Hepatocyte (in vitro differentiated cells): ENCODE data around the gene DDAH2.

ENCODE experiments used
- EZH2 ChIP-seq: fragments of 200-600 bp; sonication (generic); IDR thresholded peaks from 2 replicates; pipeline ENCODE4 v1.6.1; 2016; ENCODE audit warnings: antibody characterized with exemption, mild to moderate bottlenecking, borderline replicate concordance
- TF ChIP-seq, protein P1 (sequence below): fragments of 200-600 bp; sonication (generic); IDR thresholded peaks from 2 replicates; pipeline ENCODE4 v1.5.1; 2016; ENCODE audit warnings: antibody characterized with exemption, mild to moderate bottlenecking; ENCODE audit not compliant: poor library complexity

DNA sequence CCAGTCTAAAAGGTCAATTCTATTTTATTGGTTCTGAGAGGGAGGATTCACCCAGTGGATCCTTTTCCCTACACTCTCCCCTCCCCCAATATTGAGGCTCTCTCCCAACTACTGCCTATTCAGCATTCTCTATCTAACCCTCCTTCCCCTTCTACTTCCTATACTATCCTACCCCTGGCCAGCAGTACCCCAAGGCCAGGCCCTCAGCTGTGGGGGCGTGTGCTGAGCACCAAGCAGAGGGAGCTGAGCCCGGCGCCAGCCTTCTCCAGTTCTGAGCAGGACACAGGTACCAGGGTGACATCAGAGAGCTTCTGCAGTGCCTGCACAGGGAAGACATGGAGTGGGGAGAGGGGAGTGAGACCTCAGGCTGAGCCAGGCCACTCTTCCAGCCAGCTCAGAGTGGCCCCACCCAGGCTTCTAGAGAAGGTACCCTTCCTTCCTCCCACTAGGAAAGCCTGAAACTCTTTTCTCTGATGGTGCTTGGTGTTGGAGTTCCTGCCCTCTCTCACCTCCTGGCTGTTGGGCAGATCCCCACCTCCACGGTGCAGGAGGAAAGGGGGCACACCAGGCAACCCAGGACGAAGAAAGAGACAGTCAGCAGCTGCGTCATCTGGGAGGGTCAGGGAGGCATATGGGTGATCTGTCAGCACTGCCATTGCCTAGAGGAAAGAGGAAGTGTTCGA, 1.9 kb downstream of the DDAH2 start:
- TF ChIP-seq, protein P1, sequence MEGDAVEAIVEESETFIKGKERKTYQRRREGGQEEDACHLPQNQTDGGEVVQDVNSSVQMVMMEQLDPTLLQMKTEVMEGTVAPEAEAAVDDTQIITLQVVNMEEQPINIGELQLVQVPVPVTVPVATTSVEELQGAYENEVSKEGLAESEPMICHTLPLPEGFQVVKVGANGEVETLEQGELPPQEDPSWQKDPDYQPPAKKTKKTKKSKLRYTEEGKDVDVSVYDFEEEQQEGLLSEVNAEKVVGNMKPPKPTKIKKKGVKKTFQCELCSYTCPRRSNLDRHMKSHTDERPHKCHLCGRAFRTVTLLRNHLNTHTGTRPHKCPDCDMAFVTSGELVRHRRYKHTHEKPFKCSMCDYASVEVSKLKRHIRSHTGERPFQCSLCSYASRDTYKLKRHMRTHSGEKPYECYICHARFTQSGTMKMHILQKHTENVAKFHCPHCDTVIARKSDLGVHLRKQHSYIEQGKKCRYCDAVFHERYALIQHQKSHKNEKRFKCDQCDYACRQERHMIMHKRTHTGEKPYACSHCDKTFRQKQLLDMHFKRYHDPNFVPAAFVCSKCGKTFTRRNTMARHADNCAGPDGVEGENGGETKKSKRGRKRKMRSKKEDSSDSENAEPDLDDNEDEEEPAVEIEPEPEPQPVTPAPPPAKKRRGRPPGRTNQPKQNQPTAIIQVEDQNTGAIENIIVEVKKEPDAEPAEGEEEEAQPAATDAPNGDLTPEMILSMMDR: no peak
- no peak for TF ChIP-seq EZH2
